ENCODE measurements around the gene POU2AF2.
"Not testable (repeated sequence)": the region's sequence is repeated elsewhere in the genome, so short reads cannot be mapped to it uniquely, and the experiment has no call there.

POU2AF2 gene

DNA sequence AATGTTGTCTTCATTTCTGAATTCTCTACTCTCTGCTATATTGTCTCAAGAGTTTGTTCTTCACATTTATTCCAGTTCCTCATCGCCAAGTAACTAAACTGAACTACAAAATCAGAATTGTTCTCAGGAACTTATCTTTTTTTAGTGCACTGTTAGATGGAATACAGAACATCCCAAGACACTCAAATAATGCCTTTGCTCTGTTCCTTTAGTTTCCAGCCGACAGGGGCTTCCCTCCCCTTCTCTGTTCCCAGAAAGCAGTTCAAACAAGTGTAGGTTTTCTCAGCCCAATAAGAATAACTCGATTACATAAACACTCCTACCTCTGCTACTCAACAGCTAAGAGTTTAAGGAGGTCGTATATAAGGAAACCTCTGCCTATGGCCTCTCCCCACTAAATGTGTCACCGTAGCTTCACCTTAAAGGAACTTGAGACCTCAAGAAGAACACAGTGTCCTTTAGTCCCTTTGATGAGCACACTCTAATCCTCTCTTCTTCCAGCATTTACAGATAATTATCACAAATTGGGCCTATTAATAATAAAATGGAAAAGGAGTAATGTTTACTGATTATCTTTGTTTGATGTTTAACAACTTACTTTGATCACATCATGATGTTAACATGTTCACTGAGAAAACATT is 59.8 kb downstream of the POU2AF2 start:
- no peak for DNase-seq

DNA sequence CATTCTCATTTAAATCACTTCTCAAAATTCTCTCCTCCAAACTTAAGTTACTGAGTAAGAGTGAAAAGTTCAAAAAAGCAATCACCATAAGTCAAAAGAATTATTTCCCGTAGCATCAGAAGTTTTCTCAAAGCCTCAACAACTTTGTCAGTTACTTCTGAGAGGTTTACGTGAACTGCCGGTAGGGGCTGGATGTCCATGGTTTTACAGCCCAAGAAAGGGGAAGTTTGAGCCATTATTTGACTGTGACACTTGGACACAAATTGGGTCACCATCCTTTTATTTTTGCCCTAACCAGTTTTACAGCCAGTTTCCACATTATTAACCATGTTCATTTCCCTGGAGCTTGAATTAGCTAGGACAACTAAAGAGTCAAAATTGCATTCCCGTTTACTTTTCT is 60.4 kb downstream of the POU2AF2 start:
- DNase-seq = no peak

DNA sequence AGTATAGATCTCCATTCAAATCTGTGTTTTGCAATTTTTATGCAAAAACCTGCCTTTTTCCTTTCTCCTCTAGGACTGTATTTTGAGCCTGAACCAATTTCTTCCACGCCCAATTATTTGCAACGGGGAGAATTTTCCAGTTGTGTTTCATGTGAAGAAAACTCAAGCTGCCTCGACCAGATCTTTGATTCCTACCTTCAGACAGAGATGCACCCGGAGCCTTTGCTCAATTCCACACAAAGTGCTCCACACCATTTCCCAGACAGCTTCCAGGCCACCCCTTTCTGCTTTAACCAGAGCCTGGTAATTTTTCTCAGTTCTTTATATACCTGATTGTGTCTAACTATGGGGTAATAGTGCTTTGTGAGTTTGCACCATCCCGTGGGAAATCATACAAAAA is 60.8 kb downstream of the POU2AF2 start:
- no peak for DNase-seq

DNA sequence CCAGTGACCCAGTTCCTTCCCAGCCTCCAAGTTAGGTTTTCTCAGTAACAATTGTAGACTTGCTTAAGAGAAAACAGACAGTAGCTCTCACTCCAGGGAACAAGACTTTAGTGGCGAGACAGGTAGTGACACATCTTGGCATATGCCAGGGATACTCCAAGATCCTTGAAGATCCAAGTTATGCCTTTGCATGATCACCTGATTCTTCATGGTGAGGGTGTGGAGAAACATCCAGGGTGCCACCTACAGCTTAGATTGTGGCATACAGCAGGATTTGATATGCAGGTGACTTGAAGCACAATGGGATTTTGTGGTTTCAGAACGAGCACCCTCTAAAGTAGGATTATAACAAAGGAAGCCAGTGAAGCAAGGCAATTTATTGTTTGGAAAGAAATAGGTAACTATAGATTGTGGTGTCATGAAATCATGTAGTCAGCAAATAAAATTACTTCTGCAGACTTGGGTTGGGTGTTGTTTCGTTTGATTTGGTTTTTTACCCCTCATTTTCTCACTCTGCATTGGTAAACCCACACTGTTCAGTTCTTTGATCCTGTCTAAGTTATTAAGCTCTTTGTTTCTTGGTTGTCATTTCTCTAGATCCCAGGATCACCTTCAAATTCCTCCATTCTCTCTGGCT is 62.1 kb downstream of the POU2AF2 start:
- DNase-seq = no peak

DNA sequence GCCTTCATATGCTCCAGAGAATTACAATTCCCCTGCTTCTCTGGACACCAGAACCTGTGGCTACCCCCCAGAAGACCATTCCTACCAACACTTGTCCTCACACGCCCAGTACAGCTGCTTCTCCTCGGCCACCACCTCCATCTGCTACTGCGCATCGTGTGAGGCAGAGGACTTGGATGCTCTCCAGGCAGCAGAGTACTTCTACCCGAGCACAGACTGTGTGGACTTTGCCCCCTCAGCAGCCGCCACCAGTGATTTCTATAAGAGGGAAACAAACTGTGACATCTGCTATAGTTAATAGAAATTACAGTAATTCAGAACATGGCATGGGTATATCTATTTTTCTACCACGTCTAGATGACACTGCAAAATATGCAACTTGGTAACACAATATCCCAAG is 62.6 kb downstream of the POU2AF2 start:
- DNase-seq = no peak

DNA sequence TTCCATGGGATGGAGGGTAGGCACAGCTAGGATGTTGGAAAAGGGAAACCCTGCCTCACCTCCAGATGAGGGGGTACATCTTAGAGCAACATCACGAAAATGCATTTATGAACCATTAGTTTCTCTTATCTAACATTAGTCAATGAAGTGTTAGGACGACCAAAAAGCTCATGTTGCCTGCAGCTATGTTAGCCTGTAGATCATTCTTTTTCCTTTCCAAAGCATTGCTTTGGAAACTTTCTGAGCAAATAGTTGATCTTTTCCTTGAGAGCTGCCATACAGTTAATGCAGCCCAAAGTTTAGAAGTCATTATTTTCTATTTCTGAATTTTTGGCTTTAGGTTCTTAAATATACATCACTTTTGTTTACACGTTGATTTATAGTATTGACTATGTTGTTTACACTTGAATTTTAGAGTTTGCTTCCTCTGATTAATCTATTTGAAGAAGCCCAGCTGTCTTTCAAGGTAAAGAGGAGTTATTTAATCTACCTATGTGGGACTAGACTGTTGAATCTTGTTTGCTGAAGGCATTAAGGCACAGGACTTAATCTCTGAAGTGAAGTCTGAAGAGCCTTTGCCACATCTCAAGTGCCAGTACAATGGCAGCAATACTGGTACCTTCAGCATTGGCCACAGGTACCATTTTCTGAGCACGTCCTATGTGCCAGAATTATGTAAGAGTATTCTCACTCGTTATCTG is 63.8 kb downstream of the POU2AF2 start:
- no peak for DNase-seq

DNA sequence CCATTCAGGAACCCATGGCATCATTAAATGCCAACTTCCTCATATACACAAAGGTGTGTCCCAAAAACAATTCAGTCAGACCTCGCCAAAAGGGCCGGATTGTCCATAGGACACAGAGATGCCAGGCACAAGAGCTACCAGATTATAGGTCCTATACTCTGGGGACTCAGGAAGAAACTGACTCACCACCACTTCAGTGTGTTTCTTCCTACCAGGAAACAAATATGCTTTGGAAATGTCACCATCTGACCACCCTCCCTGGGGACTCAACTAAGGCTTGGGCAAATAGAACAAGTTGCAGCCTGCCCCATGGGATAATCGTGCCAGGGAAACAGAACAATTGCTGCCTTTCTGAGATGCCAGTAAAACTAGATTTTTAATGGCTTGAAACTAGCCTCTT is 64.6 kb downstream of the POU2AF2 start:
- no peak for DNase-seq

DNA sequence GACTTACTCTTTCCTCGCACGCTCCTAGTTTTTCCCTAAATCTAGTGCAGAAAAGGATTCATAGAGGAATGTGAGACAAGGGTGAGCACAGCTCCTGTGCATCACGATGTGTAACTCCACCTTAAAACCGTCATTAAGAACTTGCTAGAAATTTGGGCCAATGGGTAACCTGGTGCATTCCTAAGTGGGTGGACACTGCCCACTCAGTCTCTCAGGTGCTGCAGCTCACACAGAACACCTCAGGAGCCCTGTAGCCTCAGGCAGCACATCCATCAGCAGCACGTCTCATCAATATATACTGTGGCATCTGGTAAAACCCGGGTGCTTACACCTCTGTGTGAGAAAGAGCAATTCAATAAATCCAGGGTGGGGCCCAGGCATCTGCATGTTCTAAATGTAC is 65.2 kb downstream of the POU2AF2 start:
- no peak for DNase-seq

DNA sequence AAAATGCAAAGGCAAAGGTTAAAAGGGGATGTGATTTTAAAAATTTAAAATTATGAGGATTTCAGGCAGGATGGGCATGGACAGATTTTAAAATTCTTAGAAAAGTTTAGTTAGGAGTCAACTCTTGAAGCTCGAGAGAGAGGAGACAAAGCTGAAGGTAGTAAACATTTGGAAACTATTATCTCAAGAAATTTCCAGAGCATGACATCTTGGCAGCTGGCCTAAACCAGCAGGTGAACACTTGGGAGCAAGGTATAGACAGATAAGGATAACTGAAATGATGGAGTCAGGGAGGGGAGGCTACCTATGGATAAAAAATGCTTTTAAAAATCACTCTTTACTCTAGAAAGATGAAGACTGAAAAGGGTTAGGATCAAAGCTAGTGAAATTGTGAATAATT is 66.6 kb downstream of the POU2AF2 start:
- DNase-seq = no peak

DNA sequence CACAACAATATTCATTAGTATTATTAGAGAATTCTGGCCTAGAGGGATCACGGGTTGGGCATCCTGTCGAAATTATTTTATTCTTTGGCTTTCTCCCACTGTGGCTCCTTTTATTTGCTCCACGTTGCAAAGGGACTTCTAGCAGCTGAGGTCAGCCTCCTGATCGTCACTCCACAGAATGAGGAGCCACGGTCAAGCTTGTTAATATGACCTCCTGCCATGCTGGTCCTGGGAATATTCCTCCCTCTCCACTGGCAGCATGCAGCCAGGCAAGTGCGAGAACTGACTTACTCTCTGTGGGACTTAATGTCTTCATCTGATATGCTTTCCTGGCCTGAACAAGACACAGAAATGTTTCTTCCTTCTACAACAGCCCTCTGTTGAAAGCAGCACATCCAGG is 73.8 kb downstream of the POU2AF2 start:
- DNase-seq = no peak

DNA sequence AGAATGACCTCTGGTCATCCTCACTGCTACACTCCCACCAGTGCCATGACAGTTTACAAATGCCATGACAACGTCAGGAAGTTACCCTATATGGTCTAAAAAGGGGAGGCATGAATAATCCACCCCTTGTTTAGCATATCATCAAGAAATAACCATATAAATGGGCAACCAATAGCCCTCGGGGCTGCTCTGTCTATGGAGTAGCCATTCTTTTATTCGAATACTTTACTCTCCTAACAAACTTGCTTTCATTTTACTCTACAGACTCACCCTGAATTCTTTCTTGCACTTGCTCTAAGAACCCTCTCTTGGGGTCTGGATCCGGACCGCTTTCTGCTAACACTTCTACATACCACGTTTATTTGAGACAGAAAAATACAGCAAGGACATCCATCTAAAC is 74.7 kb downstream of the POU2AF2 start:
- not testable (repeated sequence) for DNase-seq

DNA sequence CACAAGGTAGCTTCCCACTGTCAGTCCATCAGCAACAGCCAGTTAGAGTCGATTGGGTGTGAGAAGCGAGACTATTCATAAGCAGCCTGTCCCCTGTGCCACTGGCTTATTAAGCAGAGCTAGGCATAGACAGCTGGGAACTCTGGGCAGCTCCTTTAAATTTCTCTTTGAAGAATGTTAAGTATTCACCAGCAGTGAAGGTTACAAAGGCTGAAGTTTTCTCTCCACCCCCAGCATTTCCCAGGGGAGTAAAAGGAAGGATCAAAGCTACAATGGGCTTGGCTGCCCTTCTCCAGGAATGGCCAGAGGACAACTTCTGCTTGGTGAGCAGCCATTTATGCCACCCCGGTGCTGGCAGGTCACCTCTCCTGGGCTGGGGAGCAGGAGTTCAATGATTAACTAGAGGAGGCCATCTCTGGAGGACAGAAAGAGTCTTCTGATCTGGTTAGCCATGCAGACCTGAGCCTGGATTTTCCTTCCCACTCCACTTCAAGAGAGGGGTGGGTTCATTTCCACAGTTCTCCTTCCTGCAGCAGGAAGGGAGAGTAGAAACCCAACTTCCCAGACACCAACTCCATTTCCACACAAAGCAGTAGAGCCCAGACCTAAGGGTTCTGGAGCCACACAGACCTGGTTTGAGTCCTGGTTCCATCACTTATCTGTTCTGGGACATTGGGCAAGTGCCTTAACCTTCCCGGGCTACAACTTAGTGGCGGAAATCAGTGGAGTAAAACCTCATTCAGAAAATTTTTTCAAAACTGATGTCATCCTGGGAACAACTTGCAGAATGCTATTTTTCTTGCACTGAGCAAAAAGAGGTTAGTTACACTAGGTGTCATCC is 75.4 kb downstream of the POU2AF2 start:
- DNase-seq = no peak

DNA sequence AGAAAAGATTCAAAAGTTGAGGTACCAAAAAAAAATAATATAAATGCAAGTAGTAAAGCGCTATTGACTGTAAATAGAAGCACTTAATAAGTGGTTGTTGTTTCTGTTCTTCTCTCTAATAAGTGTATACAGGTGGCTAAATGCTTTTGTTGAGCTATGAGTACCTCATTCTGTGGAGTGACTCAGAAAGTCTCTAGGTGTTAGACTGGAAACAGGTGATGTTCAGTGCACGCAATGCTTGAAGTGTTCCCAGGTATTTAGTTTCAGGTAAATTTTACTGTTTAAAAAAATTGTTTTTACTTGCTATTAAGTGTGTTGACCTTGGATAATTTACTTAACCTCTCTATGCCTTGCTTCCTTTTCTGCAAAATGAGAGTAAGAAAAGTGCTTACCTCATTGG is 77.0 kb downstream of the POU2AF2 start:
- DNase-seq = no peak

DNA sequence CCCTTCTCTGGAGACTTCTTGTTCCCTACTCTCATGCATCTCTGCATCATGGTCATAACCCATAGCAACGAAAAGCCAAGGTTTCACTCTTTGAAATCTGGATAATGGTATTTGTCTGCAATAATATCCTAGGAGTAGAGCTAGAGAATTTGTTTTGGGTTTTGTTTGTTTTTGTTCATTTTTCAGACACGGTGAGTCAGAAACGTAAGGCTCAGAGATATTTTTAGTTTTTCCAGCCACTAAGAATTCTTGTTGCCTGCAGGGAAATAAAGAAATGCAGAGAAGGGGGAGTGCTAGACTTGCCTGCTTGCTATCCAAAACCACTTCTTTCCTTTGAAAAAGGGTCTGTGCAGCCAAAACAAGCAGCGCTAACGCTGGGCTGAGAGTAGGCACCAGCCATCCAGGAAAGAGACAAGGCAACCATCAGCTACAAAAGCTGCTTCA is 78.8 kb downstream of the POU2AF2 start:
- DNase-seq = no peak

DNA sequence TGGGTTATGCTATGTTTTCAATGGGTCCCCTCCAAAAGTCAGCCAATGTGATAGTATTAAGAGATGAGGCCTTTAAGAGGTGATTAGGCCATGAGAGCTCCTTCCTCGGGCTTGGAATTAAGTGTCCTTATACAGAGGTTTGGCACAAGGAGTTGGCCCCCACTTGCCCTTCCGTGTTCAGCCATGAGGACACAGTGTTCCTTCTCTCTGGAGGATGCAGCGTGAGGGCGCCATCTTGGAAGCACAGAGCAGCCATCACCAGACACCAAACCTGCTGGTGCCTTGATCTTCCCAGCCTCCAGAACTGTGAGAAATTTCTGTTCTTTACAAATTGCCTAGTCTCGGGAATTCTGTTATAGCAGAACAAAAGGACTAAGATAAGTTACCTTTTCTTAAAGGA is 79.7 kb downstream of the POU2AF2 start:
- no peak for DNase-seq

DNA sequence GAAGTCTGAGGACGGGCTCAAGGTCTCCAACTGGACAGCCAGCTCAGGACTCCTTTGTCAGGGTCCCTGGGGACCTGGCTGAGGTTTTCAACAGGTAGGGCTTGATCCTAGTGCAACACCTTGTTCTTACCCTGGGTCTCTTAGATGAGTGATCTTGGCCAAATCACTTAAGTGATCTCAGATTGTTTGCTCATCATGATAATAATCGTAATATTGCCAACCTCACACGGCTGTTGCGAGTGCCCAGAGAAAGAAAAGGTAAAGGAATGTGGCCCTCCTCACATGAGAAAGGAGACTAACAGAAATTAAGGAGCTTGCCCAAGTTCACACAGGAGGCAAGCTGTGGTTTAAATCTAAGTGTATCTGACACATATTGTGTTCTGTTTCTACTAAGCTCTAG is 81.3 kb downstream of the POU2AF2 start:
- no peak for DNase-seq

DNA sequence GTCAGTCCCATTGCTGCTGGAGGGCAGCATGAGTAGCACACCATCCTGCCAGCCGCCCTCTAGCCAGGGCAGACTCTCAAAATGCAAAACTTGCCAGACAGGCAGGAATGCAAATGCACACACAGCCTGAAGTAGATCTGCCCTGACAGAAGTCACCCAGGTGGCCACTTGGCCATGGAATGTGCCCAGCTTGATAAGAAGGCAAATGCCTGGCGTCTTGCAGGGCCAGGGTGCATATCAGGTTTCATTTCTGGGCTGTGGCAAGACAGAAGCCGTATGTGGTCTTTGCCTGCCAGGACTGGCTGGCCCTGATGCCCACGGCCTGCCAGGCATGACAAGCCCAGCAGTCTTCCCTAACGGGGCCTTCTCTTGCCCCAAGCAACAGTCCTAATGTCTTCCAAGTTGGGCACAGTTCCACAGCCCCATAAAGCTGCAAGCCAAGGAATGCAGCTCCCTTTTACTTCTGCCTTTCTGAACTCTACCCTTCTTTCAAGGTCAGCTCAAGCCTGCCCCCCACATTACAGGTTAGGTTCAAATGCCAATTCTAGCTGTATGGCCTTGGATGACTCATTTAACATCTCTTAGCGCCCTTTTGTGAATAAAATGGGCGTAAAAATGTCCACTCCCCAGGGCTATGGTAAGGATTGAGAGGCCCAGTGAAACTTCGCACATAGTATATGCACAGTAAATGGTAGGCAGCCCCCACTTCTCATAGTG is 82.5 kb downstream of the POU2AF2 start:
- DNase-seq = no peak

DNA sequence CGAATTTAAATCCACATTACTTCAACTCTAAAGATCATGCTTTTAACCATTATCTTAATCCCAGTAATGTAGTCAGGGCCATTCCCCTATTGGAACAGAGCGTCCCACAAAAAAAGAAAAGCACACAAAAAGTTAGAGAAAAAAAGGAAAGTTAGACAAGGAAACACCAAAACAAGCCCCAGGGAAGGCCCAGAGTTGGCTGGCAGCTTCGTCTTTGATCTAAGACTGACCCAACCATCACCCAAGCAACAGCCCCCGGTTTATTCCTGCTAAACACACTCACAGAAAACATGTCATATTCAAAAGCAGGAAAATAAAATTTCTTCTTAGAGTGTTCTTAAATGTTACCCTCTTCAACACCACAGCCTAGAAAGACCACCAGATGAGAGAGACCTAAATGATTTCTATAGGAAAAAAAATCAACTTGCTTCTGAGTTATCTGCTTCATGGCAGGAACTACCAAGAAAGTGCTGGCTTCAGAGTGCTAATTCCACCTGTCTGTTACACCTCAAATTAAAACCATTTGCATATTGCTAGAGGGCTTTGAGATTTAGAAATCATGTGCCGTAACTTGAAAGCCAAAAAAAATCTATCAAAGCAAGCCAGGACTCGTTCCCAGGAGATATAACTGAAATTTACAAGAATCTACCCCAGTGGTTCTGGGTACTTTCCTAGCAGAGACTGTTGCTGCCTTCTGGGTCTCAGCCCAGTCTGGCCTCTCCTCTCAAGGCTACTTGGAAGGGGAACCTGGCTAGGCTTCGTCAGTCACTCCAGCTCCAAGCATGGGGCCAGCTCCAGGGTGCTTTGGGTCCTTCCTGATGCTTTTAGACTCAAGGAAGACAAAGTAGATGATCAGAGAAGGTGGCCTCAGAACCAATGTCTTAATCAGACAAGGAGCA is 84.0 kb downstream of the POU2AF2 start:
- no peak for DNase-seq

DNA sequence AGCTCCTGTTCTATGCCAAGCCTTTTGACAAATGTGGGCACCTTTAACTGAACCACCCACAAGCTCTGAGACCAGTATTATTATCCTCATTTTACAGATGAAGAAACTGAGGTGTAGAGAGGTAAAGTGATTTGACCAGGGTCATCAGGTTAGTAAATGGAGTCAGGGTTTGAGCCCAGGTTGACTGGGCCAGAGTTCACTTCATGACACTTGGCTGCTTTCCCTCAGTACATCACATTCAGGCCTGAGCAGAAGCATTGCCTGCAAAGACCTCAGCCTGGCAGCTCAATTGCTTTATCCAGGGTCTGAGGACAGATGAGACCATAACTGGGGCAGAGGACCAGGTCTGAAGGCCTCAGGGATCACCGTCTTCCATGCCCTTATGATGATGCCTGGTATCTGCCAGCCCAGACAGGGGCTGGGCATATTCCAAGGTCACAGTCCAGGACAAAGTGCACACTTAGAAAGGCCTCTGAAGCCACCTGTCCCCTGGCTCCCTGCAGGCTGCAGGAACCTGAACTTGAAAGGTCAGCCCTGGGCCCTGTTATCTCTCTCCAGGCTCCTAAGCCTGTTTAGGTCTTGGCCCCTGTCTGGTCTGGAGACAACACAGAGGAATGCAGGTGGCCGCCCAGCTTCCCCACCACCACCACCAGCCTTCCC is 84.8 kb downstream of the POU2AF2 start:
- no peak for DNase-seq

DNA sequence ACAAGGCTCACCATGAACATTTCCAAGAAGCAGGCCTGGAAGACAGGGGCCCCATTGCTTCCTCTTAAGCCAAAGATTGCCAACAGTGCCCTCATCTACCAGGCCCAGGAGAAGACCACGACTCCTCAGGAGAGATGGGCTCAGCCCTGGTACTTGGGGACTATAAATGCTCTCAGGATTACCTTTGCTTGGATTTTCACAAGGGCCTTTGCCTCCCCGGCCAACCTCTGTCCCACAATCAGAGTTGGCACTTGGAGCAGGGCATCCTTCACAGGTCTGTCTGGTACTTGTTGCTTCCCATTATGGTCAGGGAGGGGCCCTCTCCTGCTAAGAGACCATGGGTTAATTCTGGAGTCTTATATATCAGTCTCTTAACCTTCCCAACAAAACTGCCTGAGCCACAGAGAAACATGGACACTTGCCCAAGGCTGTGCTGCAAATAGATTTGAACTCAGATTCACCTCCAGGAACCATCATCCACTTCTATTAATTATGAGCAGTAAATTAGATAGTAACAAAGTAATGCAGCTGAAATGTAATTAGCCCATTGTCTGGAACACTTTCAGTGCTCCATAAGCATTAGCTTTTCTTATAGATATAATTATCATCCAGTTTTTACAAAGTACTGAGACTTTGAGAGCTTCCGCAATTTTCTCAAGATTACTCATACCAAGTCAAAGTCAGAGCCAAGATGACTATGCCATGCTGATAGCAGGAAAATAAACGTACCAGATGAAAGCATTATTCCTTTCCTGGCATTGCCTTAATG is 86.4 kb downstream of the POU2AF2 start:
- DNase-seq = no peak

Measured in stimulated activated CD4-positive, alpha-beta T cell treated with anti-CD3 and anti-CD28 coated beads, Interleukin-15, amount 100 ng/mL, for 24 hours (primary cell).